Activated T-helper 1 cell treated with anti-CD3 and anti-CD28 coated beads, Interleukin-2, amount 50 U/mL, for 16 hours (primary cell): ENCODE data around the gene OVCA2.
A peak's percentile ranks its signal among the peaks of the same experiment; 100 is the strongest.

Experiments
- DNase-seq, 2 donors: peaks; one replicate each; pipeline ENCODE4 v3.0.0-alpha.2; 2020; ENCODE audit warnings: low read depth in 1 of 2, low spot score in 1 of 2

Gene OVCA2

GRCh38 chr17:2064520-2064971 lies 22.7 kb downstream of the OVCA2 start:
- no peak for DNase-seq

- peak in 1 of 2 donors; percentile 47 for DNase-seq
These were observed 23.4 kb downstream of the OVCA2 start for GRCh38 chr17:2064980-2065785.

GRCh38 chr17:2065949-2066400 lies 24.2 kb downstream of the OVCA2 start:
- no peak for DNase-seq

GRCh38 chr17:2067048-2067561 lies 25.3 kb downstream of the OVCA2 start:
- DNase-seq: no peak

GRCh38 chr17:2067608-2068024 lies 25.8 kb downstream of the OVCA2 start:
- DNase-seq: no peak

DNA sequence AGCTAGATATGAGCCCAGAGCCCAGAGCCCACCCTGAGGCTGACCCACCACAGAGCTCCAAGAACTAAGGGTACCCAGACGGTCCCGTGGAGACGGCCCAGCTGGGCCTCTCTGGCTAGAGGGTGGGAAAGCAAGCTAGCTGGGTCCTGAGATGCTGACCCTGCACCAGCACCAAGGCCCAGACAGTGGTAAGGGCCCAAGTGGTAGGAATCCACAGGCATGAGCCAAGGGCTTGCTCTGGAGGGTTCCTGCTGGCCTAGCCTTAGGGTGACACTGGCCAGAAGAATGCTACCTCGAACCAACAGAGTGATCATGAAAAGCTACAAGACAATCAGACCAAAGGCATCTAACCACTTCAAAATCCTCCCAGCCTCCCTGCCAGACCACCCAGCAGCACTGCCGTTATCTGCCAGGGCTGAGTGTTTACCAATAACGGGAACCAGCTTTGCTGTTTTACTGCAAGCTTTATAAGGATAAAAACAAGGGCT lies 26.3 kb downstream of the OVCA2 start:
- no peak for DNase-seq

DNA sequence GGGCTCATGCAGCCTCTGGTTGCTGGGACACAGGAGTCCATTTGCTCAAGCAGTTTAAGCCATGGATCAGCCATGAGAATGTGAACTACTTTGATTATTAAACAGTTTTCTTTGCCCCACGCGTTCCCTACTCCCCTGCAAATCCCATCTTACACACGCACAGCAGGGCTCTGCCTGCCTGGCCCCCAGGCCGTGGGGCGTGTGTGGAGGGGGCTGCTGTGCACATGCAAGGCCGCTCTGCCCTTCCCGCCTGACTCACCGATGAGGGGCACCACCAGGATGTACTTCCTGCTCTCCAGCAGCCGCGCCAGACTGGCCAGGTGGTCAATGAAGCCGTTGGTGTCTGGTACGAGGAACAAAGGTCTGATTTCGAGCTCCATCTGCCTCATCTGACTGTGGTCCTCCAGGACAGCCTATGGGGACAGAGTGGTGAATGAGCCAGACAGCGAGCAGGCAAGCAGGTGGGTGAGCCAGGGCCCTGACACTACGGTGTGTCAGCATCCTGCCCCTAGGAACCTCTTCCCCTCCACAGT lies 26.8 kb downstream of the OVCA2 start:
- no peak for DNase-seq

DNA sequence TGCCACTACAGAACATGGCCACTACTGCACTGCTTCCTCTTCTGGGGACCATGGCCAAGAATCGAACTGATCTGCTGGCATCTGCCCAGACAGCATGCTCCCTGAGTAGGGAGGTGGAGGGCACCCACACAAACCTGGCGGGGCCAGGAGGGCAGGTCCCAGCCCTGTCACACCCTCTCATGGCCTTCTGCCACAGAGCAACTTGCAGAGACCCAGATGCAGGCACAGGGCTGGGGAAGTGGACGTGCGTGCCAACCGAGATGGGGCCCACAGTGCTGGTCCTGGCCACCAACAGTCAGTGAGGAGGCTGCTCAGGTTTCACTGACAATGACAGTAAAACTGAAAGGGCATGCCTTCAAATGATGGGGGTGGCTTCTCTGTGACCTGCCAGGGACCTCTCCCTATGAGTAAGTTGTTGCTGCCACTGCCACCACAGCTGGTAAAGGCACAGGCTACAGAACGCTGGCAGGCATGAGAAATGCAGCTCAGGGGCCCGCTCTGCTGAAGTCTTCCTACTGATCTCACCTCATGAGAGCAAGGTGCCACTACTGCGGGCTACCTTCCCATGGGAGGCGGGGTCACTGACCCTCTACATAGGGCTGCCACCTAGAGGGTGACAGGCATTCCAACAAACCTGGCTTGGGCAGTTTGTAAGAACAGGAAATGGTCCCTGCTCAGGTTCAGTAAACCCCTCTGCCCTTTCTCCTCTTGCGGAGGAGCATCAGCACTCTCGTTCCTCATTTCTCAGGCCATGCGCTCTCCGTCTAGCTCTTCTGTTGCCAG lies 28.6 kb downstream of the OVCA2 start:
- peak in 1 of 2 donors; percentile 49 for DNase-seq

- DNase-seq: no peak
These were observed 29.2 kb downstream of the OVCA2 start for GRCh38 chr17:2071024-2071385.

DNA sequence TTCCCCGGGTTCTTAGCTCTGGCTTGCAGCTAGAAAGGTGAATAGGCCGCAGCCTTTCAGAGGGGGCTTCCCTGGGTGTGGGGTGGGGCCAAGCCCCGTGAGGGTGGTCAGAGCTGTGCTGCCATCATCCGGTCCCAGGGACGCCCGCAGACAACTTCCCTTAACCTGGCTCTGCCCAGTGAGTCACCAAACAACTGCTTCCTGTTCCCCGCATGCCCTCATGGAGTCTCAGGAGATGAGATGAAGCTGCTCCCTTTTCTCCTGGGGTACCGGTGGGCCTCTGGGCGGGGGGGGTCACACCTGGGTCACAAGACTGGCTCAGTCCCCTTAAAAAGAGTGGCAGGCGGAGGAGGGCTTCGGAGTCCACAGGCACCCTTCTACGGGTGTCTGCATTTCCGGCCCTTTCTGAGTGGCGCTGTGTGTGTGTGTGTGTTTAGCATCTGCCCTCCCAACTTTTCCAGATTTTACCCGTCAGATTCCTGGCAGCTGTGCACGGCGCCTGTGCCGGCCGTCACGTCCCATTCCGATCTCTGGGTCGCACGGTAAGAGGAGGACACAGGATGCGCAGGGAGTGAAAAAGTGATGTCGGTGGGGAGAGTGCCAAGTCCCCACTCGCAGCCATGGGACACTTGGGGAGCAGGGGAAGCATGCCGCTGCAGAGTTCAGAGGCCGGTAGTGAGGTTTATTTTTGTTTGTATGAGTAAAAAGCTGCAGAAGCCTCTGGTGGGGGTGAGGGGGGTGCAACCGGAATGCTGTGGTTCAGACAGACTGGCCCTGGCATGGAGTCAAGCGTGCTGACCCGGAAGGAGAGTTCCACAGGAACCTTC lies 29.8 kb downstream of the OVCA2 start:
- DNase-seq: no peak

DNA sequence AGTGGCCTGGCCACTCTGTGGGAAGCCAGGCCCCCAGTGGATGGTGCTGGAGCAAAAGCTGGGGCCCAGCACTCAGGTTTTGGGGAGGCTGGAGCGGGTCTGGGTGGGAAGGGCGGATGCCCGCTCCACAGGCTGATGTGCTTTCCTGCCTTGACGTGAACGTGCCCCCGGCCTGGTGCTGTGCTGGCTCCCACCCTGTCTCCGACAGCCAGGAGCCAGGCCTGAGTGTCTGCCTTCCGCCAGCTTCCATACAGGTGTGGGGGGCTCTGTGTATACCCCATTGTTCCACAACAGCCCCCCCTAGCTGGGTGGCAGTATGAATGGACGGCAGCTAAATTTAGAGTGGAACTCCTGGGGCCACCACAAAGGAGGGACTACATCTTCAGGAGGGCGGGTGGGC lies 33.1 kb downstream of the OVCA2 start:
- no peak for DNase-seq

- DNase-seq: no peak
These were observed 33.7 kb downstream of the OVCA2 start for GRCh38 chr17:2075336-2076086.

DNA sequence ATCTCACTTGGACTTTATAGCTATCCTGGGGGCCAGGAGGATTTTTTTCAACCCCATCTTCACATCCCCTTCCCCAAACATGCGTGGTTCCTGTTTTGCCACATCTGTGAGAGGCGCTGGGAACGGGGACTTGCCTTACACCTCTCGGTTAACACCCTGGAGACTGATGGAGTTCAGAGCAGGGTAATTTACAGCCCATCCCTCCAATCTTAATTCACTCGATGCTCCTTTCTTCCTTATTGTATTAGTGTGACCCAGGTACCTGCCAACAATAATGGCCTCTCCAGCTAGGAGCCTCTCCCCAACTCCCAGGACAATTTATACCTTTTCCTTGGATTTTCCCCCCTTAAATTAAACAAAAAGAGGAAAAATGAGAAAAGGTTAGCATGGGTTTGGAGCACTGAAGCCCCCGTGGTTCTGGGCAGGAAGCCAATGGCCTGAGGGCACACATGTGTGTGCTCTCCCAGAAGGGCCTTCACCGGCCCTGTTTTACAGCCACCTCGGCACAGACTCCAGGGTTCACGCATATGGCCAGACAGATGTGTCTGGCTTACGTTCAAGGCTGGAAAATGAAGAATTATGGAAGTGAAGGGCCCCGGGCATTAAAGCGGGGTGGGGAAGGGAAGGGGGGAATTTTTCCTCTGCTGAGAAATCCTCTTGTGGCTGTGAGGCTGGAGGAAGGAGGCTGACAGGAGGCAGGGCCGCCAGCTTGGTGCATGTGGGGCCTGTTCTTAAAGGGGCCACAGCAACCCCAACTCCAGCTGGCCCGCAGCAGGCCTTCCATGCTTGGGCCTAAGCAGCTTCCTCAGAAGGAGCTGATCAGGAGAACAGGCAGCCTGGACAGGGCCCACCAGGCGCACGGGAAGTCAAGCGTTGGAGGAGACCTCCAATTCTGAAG lies 34.5 kb downstream of the OVCA2 start:
- no peak for DNase-seq

- DNase-seq: no peak
These were observed 35.2 kb downstream of the OVCA2 start for GRCh38 chr17:2077040-2077439.

DNA sequence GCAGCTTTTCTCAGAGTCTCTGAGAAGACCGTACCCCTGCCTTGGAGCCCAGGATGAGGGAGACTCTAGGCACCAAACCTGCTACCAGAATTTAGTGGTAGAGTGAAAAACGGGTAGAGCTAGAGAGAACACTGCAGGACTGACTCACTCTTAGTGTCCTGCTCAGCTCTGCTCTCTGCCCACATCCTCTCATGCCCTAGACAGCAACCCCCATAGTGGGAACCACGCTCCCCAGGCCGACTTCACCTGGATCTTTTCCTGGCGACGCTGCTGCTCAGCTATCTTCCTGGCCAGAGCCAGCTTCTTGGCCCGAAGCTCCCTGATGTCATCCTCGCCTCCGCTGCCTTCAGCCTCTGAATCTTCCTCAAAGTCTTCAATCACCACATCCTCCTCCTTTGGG lies 39.7 kb downstream of the OVCA2 start:
- no peak for DNase-seq

DNA sequence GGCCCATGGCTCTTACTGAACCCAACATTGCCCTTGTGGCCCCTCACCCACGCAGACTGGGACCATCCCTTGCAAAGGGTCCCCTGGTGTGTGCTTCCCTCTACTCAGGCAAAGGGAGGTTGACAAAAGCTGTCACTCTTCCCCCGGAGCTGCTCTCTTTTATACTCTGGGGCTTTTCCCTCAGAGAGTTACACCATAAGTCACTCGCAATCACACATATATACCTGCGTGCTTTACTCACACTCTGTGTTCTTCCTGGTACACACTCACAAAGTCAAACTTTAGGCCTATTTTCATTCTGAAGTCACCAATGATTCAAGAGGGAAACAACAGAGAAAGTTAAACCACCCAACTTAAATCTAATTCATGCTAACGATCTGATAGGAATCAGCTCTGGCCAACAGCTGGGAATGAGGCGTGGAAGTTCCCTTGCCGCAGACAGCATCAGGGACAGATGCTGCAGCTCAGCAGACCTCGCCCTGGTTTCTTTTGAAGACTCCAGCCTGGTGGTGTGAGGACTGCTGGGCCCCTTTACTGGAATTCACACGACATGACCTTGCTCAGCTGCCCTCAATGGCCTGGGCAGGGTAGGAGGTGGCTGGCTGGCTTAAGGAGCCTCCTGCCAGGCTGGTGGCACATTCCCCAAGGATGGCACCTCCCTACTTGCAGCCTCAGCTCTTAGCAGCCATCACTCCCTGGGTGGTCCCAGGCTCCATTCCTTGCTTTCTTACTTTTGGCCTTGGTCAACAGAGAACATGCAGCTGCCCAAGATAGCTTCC lies 40.4 kb downstream of the OVCA2 start:
- no peak for DNase-seq

GRCh38 chr17:2083613-2084035 lies 41.8 kb downstream of the OVCA2 start:
- DNase-seq: no peak

GRCh38 chr17:2084036-2084765 lies 42.4 kb downstream of the OVCA2 start:
- no peak for DNase-seq
